HepG2 (cell line): Measurements from ENCODE around the gene ASXL1. TPM values are rescaled to one million over a fixed set of nuclear protein-coding genes. Genes with fewer than 3 reads are reported as not detected.

Experiments used
- CEBPB ChIP-seq: IDR thresholded peaks from 2 replicates; pipeline ENCODE4 v1.6.1; 2011; ENCODE audit warnings: low read depth, low read length, improper control_type of control experiment, borderline replicate concordance
- E2F5 ChIP-seq: sonication (generic); formaldehyde crosslinking; conservative IDR thresholded peaks from 2 replicates; pipeline ENCODE4 v1.4.0; 2020; ENCODE audit warnings: missing genetic modification reagents
- ETV6 ChIP-seq: sonication (generic); formaldehyde crosslinking; conservative IDR thresholded peaks from 2 replicates; pipeline ENCODE4 v1.4.0; 2020; ENCODE audit warnings: missing genetic modification reagents
- HIC2 ChIP-seq: sonication (generic); formaldehyde crosslinking; IDR thresholded peaks from 2 replicates; pipeline ENCODE4 v1.9.0; 2022; ENCODE audit warnings: low read depth, missing genetic modification reagents
- MLLT10 ChIP-seq: sonication (generic); formaldehyde crosslinking; IDR thresholded peaks from 2 replicates; pipeline ENCODE4 v1.4.0; 2020; ENCODE audit warnings: missing genetic modification reagents
- PCBP2 ChIP-seq: fragments of 200-400 bp; formaldehyde crosslinking; optimal IDR thresholded peaks from 2 replicates; pipeline ENCODE3; 2018; ENCODE audit warnings: low read length, low read depth; ENCODE audit not compliant: poor library complexity, severe bottlenecking
- PITX1 ChIP-seq: sonication (generic); formaldehyde crosslinking; IDR thresholded peaks from 2 replicates; pipeline ENCODE4 v1.5.1; 2020; ENCODE audit warnings: mild to moderate bottlenecking, missing genetic modification reagents
- REL ChIP-seq: sonication (generic); formaldehyde crosslinking; conservative IDR thresholded peaks from 2 replicates; pipeline ENCODE4 v1.8.0; 2022; ENCODE audit warnings: mild to moderate bottlenecking, missing genetic modification reagents, moderate library complexity
- SAFB2 ChIP-seq: sonication (generic); formaldehyde crosslinking; IDR thresholded peaks from 2 replicates; pipeline ENCODE4 v1.5.1; 2020; ENCODE audit warnings: missing genetic modification reagents, low read depth, mild to moderate bottlenecking, borderline replicate concordance
- SIN3B ChIP-seq: fragments of 150-350 bp; IDR thresholded peaks from 2 replicates; pipeline ENCODE4 v1.6.1; 2014; ENCODE audit warnings: low read length
- SRSF4 ChIP-seq: fragments of 200-400 bp; formaldehyde crosslinking; IDR thresholded peaks from one replicate; pipeline ENCODE4 v1.6.1; 2018; ENCODE audit warnings: mild to moderate bottlenecking, low read depth, low read length, moderate library complexity; ENCODE audit not compliant: poor library complexity, severe bottlenecking
- ZBTB40 ChIP-seq, 2 experiments: fragments of 450-650 bp in 1 of 2; sonication (generic) in 1 of 2; formaldehyde crosslinking in 1 of 2; IDR thresholded peaks; 2 replicates each; pipeline versions ENCODE4 v1.6.1 to v1.8.0; 2016 to 2022; ENCODE audit warnings: antibody characterized with exemption in 1 of 2, mild to moderate bottlenecking in 1 of 2, missing genetic modification reagents in 1 of 2
- ZNF329 ChIP-seq: sonication (generic); formaldehyde crosslinking; IDR thresholded peaks from 2 replicates; pipeline ENCODE4 v1.9.0; 2021; ENCODE audit warnings: low read depth, mild to moderate bottlenecking, missing genetic modification reagents
- ZNF451 ChIP-seq: sonication (generic); formaldehyde crosslinking; IDR thresholded peaks from 2 replicates; pipeline ENCODE4 v1.5.0; 2020; ENCODE audit warnings: mild to moderate bottlenecking, missing genetic modification reagents
- ZNF589 ChIP-seq: sonication (generic); formaldehyde crosslinking; conservative IDR thresholded peaks from 2 replicates; pipeline ENCODE4 v1.8.0; 2022; ENCODE audit warnings: mild to moderate bottlenecking, moderate library complexity, missing genetic modification reagents
- polyA plus RNA-seq, 8 experiments: library from polyadenylated mRNA; depleted of rRNA in 3 of 8; stranded (reverse) in 7 of 8; unstranded in 1 of 8; fragments of >200 nt; fragmentation: Illumina TruSeq in 4 of 8; extraction: Trizol in 4 of 8; gene quantifications; 2 replicates each; pipeline versions ENCODE4 v1.2.1 to v1.2.3, GENCODE V29; 2011 to 2016; ENCODE audit warnings: low read depth in 4 of 8, missing spikeins in 1 of 8, mixed read lengths in 1 of 8; ENCODE audit not compliant: insufficient read depth in 1 of 8
- total RNA-seq, 5 experiments: library from RNA; depleted of rRNA; stranded (reverse); fragments of >200 nt; fragmentation: Illumina TruSeq; extraction: Trizol; gene quantifications; 2 replicates each; pipeline ENCODE4 v1.2.3, GENCODE V29; 2016; ENCODE audit warnings: low read depth in 1 of 5

The ASXL1 gene
- total and polyA plus RNA-seq, 2 of the 13 experiments (the other 11 are each of a cell fraction or from before 2014, with no cell fraction given) = 62.1 to 74.8 TPM

- peak; percentile 93 for TF ChIP-seq HIC2
- TF ChIP-seq REL (CRISPR knock-in tag) = peak; percentile 74
- peak; percentile 70; the same call in 1 of the 2 replicates for TF ChIP-seq PITX1 (CRISPR knock-in tag)
- no peak for TF ChIP-seq ZNF329 (CRISPR knock-in tag)
- no peak for TF ChIP-seq SRSF4
- TF ChIP-seq SIN3B = no peak
- TF ChIP-seq ZNF451 = peak; percentile 42; the same call in 1 of the 2 replicates
- TF ChIP-seq SAFB2 (CRISPR knock-in tag) = no peak; the same call in 1 of the 2 replicates
- no peak; the same call in 1 of the 2 replicates for TF ChIP-seq E2F5 (CRISPR knock-in tag)
- no peak for TF ChIP-seq ZBTB40 (IDR thresholded peaks at IDR 0.05)
- peak; percentile 14; the same call in 1 of the 2 replicates for TF ChIP-seq ZBTB40 (CRISPR knock-in tag; IDR thresholded peaks at IDR 0.05)
- TF ChIP-seq CEBPB = no peak
- no peak for TF ChIP-seq MLLT10 (CRISPR knock-in tag)
- TF ChIP-seq ETV6 (CRISPR knock-in tag) = peak; percentile 90
- no peak for TF ChIP-seq ZNF589
- TF ChIP-seq PCBP2 = no peak
These were observed 117.1 kb downstream of the ASXL1 start (continued) for GRCh38 chr20:32474967-32475811.
